Neural cell (in vitro differentiated cells): ENCODE measurements around the gene MAPT.

ENCODE experiments used
- CTCF ChIP-seq: fragments of 450-650 bp; IDR thresholded peaks from 2 replicates; pipeline ENCODE4 v1.5.1; 2014; ENCODE audit warnings: antibody characterized with exemption, mild to moderate bottlenecking, moderate library complexity; ENCODE audit not compliant: poor library complexity, severe bottlenecking
- EZH2 ChIP-seq: fragments of 200-600, 300-800 bp; shearing (Covaris generic), sonication (generic); IDR thresholded peaks from 2 replicates; pipeline ENCODE4 v1.6.1; 2014; ENCODE audit warnings: antibody characterized with exemption, low read length, borderline replicate concordance, mild to moderate bottlenecking; ENCODE audit not compliant: insufficient read depth, poor library complexity, severe bottlenecking
- REST ChIP-seq: IDR thresholded peaks from 2 replicates; pipeline ENCODE4 v1.6.1; 2012; ENCODE audit warnings: borderline replicate concordance

- TF ChIP-seq CTCF (no peak), EZH2 (no peak), REST (no peak)
Measured at GRCh38 chr17:45951403-45951802, 57.0 kb downstream of the MAPT start.
